HTR-8/SVneo (cell line): ENCODE measurements around the gene TARS2.

ENCODE experiments used
- DNase-seq: peaks from one replicate; pipeline ENCODE4 v3.0.0; 2011; ENCODE audit warnings: low spot score, mixed read lengths; ENCODE audit not compliant: insufficient read length
- FAIRE-seq: peaks from 2 replicates; lab custom pipeline; 2011; peaks lifted over from hg19 to GRCh38; lab: Jason Lieb, UNC

The TARS2 gene

DNA sequence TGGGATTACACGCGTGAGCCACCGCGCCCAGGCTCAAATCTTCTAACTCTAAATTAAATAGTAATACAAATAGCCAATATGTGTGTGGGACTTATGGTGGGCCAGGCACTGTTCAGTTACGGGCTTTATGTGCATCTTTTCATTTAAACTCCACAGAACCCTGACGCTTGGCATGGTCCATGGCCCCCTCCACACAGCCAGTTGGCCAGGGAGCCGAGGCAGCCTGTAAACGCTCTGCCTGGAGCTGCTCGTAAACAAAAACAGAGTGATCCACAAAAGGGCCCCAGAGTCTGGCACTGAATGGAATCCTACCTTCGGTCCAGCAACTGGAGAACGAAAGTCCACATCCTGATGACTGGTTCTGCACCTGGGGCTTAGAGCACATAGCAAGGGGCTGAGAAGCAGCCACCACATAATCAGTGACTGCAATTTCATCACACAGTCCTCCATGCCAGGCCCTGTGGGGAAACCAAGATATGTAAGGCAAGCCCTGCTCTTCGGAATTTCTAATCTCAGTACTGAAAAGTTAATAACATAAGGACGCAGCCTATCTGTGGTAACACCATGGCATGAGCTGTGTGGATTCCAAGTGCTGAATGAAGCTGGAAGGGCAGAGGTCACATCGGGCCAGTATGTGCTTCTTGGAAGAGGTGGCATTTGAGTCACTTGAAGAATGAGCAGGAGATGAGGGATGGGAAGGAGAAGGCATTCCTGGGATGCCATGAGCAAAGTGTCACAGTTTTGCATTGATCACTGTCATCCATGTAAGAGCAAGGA lies 48.5 kb downstream of the TARS2 start:
- FAIRE-seq (no peak), DNase-seq (no peak)

- no peak for FAIRE-seq
- no peak for DNase-seq
These were observed 49.9 kb downstream of the TARS2 start for GRCh38 chr1:150536836-150537731.

GRCh38 chr1:150537732-150538684 lies 50.8 kb downstream of the TARS2 start:
- DNase-seq (no peak), FAIRE-seq (no peak)

DNA sequence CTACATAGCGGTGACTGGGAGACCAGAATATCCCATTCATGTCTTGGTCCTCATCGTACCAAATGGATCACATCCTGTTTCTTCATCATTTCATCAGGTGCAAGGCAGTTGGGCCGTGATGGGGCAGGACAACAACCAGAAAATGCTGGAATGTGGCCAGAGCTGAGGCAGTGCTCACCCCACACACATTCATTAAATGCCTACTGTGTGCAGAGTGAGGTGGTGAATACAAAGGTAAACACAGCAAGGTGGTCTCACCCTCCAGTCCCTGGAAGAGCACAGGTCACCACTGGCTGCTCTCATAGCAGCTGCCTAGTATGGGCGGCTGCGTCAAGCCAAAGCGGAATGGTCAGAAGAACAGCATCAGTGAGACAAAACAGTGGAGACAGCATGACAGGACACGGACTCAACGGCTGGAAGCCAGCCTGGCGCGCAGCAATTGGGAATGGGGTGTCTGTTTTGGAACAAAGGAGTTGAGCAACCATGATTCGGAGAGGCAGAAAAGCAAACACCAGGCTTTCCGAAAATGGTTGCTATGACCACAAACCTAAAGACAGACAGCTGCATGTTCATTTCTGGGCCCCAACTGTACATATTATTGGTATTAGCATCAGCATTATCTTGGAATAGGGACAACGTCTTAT lies 56.4 kb downstream of the TARS2 start:
- FAIRE-seq (no peak), DNase-seq (no peak)

GRCh38 chr1:150544204-150544603 lies 57.0 kb downstream of the TARS2 start:
- no peak for DNase-seq
- no peak for FAIRE-seq

- DNase-seq = no peak
- no peak for FAIRE-seq
These were observed 58.3 kb downstream of the TARS2 start for GRCh38 chr1:150545486-150546032.

GRCh38 chr1:150546294-150546937 lies 59.2 kb downstream of the TARS2 start:
- DNase-seq (no peak), FAIRE-seq (no peak)

DNA sequence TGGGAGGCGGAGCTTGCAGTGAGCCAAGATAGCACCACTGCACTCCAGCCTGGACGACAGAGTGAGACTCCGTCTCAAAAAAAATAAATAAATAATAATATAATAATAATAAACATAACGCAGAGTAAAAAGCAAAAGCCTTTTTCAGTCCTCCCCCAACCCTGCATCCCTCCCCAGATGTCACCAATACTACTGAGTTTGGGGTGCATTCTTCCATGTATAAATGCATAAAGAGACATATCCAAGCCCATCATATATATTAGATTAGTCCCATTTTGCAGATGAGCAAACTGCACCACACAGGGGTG lies 61.1 kb downstream of the TARS2 start:
- FAIRE-seq (no peak), DNase-seq (no peak)

GRCh38 chr1:150548632-150549495 lies 61.6 kb downstream of the TARS2 start, which contains the start of gene ADAMTSL4:
ADAMTSL4 (plus strand) TSS chr1:150549408; CDS start chr1:150552289, 2,881 bp downstream.
- DNase-seq = peak; percentile 45
- no peak for FAIRE-seq

DNA sequence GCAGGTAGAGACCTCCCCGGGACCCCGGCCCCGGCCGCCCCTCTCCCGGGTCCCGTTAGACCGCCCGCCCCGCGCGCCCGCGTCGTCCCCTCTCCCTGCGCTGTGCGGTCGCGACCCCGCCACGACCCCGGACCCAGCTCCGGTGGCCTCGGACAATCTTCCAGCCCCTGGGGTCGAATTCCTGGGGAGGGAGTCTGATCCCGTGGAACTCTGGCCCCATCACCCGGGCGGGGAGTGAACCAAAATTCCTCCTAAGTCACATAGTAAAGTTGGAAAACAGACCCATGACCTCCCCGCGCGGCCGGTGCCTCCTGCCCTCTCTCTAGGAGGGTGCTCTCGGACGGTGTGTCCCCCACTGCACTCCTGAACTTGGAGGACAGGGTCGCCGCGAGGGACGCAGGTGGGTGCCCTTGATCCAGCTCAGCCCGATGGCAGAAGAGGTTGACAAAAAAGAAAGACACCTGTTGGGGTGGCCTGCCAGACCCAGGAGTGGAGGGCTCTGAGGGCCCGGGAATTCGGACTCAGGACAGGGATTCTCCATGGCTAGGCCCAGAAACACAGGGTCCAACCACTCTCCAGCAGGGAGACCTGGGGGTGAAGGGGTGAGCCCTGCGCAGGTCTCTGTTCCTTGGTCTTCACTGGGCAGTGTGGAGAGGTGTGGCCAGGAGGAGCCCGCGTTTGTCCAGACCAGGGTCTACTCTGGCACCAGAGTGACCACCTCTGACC lies 62.4 kb downstream of the TARS2 start:
- no peak for FAIRE-seq
- no peak for DNase-seq

- DNase-seq (no peak), FAIRE-seq (no peak)
These were observed 63.2 kb downstream of the TARS2 start for GRCh38 chr1:150550222-150551050.

GRCh38 chr1:150551051-150551783 lies 64.0 kb downstream of the TARS2 start:
- FAIRE-seq = no peak
- no peak for DNase-seq

- FAIRE-seq = no peak
- DNase-seq = no peak
These were observed 64.5 kb downstream of the TARS2 start for GRCh38 chr1:150551784-150552127.

- no peak for FAIRE-seq
- DNase-seq = peak; percentile 83
These were observed 65.1 kb downstream of the TARS2 start for GRCh38 chr1:150552128-150552910.

- no peak for FAIRE-seq
These were observed 65.7 kb downstream of the TARS2 start for GRCh38 chr1:150552911-150553289.

More at GRCh38 chr1:150552911-150553289, 65.7 kb downstream of the TARS2 start:
- DNase-seq = no peak
